ENCODE measurements around the gene OR51A2.
"Not testable (repeated sequence)": the region's sequence is repeated elsewhere in the genome, so short reads cannot be mapped to it uniquely, and the experiment has no call there.

The OR51A2 gene, protein sequence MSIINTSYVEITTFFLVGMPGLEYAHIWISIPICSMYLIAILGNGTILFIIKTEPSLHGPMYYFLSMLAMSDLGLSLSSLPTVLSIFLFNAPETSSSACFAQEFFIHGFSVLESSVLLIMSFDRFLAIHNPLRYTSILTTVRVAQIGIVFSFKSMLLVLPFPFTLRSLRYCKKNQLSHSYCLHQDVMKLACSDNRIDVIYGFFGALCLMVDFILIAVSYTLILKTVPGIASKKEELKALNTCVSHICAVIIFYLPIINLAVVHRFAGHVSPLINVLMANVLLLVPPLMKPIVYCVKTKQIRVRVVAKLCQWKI

DNA sequence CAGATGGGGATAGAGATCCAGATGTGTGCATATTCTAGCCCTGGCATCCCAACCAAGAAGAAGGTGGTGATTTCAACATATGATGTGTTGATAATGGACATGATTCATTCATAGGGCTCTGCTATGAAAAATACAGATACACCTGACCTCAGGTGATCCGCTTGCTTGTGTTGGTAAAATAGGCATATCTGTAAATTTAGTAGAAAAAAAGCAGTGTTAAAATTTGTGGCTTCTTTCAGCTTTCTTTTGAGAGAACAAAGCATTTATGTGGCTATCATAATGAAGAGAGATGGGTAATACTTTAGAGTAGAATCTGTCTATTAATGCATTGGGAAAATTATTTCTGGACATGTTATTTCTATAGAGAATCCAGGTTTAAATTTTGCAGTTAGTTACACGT lies at the start of gene OR51A2:
Gene OR51A2 (minus strand): TSS at position 101 of the 400 bp plus-strand sequence. CDS start 0 bp downstream, at position 101.
- DNase-seq (ENCODE audit: low read depth, low spot score), result not testable (repeated sequence)

GRCh38 chr11:5004424-5005274 lies 49.1 kb upstream of the OR51A2 start:
- peak; percentile 12 for DNase-seq (ENCODE audit: low read depth, low spot score)

- no peak for DNase-seq (ENCODE audit: low read depth, low spot score)
Measured at GRCh38 chr11:4994551-4994950, 39.0 kb upstream of the OR51A2 start, which contains the start of gene OR51L1. Gene OR51L1 (plus strand): TSS chr11:4994851. CDS start chr11:4998983, 4,132 bp downstream.

DNA sequence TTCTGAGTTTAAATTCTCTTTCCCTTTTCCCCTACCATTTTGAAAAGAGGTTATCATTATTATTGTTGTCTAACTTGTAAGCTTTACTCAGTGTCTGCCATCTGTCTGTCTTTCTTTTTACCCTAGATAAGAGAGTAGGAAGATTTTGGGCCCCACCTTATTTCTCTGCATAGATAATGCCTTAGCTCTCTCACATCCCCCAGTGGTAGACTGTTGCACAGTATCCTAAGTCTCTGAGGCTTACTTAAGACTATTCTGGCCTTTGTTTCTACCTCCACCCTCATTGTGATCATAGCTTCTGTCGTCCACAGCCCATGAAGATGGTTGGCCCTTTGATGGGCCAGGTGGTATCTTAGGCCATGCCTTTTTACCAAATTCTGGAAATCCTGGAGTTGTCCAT lies 35.5 kb upstream of the OR51A2 start:
- no peak for DNase-seq (ENCODE audit: low read depth, low spot score)

DNA sequence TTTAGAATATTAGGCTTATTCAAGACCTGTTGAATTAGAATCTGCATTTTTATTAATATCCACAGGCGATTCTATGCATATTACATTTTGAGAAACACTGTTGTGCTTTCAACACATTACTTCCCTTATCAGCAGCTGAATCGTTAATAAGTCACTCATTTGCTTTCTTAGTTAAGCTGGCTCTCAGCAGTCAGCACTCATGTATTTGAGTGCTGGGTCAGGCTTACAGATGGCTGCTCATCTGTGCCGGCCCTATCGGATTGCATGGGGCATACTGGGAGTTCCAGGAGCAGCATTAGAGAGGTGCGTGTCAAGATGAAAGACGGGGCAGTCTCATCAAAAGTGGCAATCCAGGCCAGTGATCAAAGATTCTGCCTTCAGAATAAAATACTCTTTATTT lies 28.3 kb upstream of the OR51A2 start:
- DNase-seq (ENCODE audit: low read depth, low spot score), result no peak

DNA sequence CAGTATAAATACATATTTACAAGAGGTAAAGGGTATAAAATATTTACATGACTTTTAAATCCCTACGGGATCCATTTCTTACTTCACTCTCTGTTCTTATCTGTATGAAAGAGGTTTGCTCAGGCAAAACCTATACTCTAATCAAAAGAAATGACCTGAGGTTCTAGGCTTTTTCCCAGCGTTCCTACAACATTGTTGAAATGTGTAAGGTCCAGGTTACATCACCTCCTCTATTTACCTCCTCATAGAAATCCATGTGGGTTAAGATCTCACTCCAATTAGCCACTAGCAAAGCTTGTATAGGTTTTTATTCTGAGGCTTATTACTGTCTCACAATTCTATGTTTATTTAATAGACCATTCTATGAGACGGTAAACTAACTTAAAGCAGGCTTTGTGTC lies 27.2 kb upstream of the OR51A2 start:
- DNase-seq (ENCODE audit: low read depth, low spot score), result no peak

GRCh38 chr11:4979036-4979435 lies 23.5 kb upstream of the OR51A2 start:
- no peak for DNase-seq (ENCODE audit: low read depth, low spot score)

DNA sequence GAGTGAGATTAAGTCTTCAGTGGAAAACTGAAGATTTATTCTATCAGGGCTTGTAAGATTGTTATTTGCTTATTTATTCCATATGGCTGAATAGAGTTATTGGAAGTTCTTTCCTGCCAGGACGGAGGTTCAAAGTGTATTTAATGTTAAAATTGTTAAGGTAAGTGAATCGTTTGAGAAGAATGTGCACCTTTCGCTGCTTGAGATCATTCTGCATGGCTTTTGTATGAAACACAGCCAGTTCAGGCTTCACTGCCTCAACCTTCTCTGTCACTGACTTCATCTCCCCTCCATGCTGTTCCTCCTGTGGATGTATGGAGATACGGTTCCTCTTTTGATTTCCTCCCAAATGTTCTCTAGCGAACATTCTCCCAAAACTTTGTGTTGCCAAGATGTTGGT lies 19.9 kb upstream of the OR51A2 start:
- DNase-seq (ENCODE audit: low read depth, low spot score), result no peak

DNA sequence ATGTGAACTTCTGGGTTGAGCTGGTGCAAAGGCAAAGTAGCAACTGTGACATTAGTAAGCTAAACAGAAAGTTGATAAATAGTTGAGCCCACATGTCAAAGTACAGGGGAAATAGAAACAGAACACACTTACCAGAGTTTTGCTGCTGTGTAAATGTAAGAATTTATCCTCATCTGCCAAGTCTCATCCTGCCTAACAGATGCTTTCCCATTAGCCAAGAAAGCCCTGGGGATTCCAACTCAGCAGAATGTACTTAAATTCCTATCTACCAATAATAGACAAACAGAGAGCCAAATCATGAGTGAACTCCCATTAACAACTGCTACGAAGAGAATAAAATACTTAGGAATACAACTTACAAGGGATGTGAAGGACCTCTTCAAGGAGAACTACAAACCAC lies 7.3 kb upstream of the OR51A2 start:
- DNase-seq (ENCODE audit: low read depth, low spot score), result no peak

- DNase-seq (ENCODE audit: low read depth, low spot score), result no peak
Measured at GRCh38 chr11:4960877-4961276, 5.4 kb upstream of the OR51A2 start.

GRCh38 chr11:4957396-4957795 lies 1.9 kb upstream of the OR51A2 start:
- no peak for DNase-seq (ENCODE audit: low read depth, low spot score)

- no peak for DNase-seq (ENCODE audit: low read depth, low spot score)
Measured at GRCh38 chr11:4947505-4947904, 8.0 kb downstream of the OR51A2 start, which contains the start of gene OR51A4. Gene OR51A4 (minus strand): TSS chr11:4947605. CDS start chr11:4947100, 505 bp downstream.

- DNase-seq (ENCODE audit: low read depth, low spot score), result no peak
Measured at GRCh38 chr11:4936745-4937144, 18.8 kb downstream of the OR51A2 start.

- no peak for DNase-seq (ENCODE audit: low read depth, low spot score)
Measured at GRCh38 chr11:4932751-4933150, 22.8 kb downstream of the OR51A2 start.

- DNase-seq (ENCODE audit: low read depth, low spot score), result no peak
Measured at GRCh38 chr11:4926608-4927007, 28.9 kb downstream of the OR51A2 start.

GRCh38 chr11:4924239-4924638 lies 31.3 kb downstream of the OR51A2 start, which contains the start of gene OR51G1:
Gene OR51G1 (minus strand): TSS chr11:4924339. CDS start chr11:4924339, 0 bp downstream.
- no peak for DNase-seq (ENCODE audit: low read depth, low spot score)

DNA sequence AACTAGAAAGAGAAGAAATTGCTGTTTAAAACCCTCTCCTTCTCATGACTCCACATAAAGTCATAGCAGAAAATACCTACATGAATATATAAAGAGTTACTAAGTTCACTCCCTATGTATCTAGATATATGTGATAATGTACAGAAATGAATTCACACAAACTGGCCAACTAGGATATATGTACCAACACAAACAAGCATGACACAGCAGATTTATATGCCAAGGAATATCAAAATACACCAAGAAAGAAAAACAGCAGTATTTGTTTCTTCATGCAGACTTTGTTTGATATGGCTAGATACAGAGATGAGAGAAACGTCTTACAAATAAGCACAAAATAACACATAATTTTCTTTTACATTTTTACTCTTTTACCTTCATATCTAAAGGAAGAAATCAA lies 33.2 kb downstream of the OR51A2 start:
- DNase-seq (ENCODE audit: low read depth, low spot score), result no peak

- DNase-seq (ENCODE audit: low read depth, low spot score), result no peak
Measured at GRCh38 chr11:4921796-4922195, 33.7 kb downstream of the OR51A2 start.

- no peak for DNase-seq (ENCODE audit: low read depth, low spot score)
Measured at GRCh38 chr11:4919250-4919649, 36.3 kb downstream of the OR51A2 start, which contains the start of gene OR51G2. Gene OR51G2 (minus strand): TSS chr11:4919350. CDS start chr11:4915663, 3,687 bp downstream.

- DNase-seq (ENCODE audit: low read depth, low spot score), result no peak
Measured at GRCh38 chr11:4916581-4916980, 38.9 kb downstream of the OR51A2 start.
